Coronary artery (tissue), 2 donors: ENCODE results near the gene VTI1A.

Source experiments
- DNase-seq: peaks from one replicate; pipeline ENCODE4 v3.0.0-alpha.2; 2017; ENCODE audit warnings: low spot score
- H3K27ac ChIP-seq, 2 donors: fragments of 200-600 bp; sonication (generic); one replicate each; pipeline ENCODE4 v1.5.1; 2016 to 2019
- H3K4me3 ChIP-seq: fragments of 200-600 bp; sonication (generic); 2 replicates; pipeline ENCODE4 v1.5.1; 2016; ENCODE audit warnings: mild to moderate bottlenecking, moderate library complexity
- CTCF ChIP-seq: fragments of 200-600 bp; sonication (generic); IDR thresholded peaks from one replicate; pipeline ENCODE4 v1.5.1; 2019; ENCODE audit warnings: antibody characterized with exemption

Gene VTI1A

GRCh38 chr10:112643600-112644264 lies 196.7 kb downstream of the VTI1A start:
- Histone ChIP-seq H3K27ac (no peak overlapping the region), H3K4me3 (no peak overlapping the region)
- no peak for DNase-seq
- no peak for TF ChIP-seq CTCF

- H3K4me3 ChIP-seq: no peak overlapping the region
- TF ChIP-seq CTCF: no peak
- DNase-seq: no peak
Observed at GRCh38 chr10:112644265-112644645, 197.2 kb downstream of the VTI1A start.

GRCh38 chr10:112649006-112649821 lies 202.2 kb downstream of the VTI1A start:
- Histone ChIP-seq H3K4me3 (no peak overlapping the region), H3K27ac (no peak overlapping the region)
- no peak for TF ChIP-seq CTCF
- DNase-seq: no peak

More at GRCh38 chr10:112644265-112644645, 197.2 kb downstream of the VTI1A start:
- no peak overlapping the region for H3K27ac ChIP-seq

DNA sequence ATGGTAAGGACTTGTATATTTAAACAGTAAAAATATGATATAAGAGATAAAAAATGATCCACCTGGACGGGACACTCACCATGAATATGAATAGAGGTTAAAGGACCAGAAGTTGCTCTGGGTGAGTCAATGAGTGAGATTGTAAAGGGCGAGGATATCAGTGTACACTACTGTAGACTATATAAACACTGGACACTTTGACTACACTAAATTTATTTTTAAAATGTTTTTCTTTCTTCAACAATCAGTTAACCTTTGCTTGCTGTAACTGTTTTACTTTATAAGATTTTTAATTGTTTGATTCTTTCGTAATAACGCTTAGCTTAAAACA lies 202.8 kb downstream of the VTI1A start:
- TF ChIP-seq CTCF: no peak
- DNase-seq: no peak
- H3K27ac ChIP-seq: no peak overlapping the region

GRCh38 chr10:112650588-112651030 lies 203.6 kb downstream of the VTI1A start:
- H3K4me3 ChIP-seq: no peak overlapping the region
- no peak for TF ChIP-seq CTCF
- DNase-seq: no peak
- no peak overlapping the region for H3K27ac ChIP-seq

More for the DNA sequence above, 202.8 kb downstream of the VTI1A start:
- no peak overlapping the region for H3K4me3 ChIP-seq

DNA sequence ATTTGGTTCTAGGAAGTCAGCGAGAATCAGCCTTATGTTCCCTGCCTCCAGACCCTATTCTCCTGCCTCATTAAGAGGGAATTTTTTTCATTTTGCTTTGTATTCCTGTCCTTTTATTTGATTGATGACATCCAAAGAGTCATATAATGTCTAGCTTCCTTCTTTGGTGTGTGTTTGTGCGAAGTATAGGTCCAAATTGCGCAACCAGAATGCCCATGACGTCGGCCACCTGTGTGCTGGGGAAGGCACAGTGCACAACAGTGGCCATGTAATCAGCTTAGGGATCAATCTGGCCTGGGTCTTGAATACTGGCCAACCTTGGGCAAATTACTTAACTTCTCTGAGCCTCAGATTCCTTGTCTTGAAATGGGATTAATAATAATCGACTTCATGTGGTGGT lies 206.2 kb downstream of the VTI1A start:
- Histone ChIP-seq H3K4me3 (no peak overlapping the region), H3K27ac (no peak overlapping the region)
- DNase-seq: no peak
- TF ChIP-seq CTCF: no peak

DNA sequence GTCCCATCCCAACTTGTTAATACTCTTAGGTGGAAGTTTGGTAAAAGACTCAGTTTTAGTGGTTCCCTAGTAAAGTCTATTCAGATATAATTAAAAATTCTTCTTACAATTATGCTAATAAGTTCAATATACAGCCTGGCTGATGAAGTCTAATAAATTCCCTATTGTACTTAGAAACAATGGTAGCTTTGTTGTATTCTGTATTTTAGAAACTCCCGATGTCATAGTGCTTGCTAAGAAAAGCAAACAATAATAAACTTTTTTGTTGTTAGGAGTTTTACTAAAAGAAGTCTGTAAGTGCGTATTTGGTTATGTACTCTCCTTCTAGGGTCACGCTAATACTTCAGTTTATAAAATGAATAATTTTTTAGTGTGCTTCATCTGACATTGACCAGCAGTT lies 206.8 kb downstream of the VTI1A start:
- DNase-seq: no peak
- no peak for TF ChIP-seq CTCF
- no peak overlapping the region for H3K4me3 ChIP-seq
- no peak overlapping the region for H3K27ac ChIP-seq
